ENCODE measurements around the gene NLRC5. TPM values are rescaled to one million over a fixed set of nuclear protein-coding genes. Genes with fewer than 3 reads are reported as not detected.

Gene NLRC5
- total RNA-seq, 1 experiment from 2014 or later, result 1.6 TPM

DNA sequence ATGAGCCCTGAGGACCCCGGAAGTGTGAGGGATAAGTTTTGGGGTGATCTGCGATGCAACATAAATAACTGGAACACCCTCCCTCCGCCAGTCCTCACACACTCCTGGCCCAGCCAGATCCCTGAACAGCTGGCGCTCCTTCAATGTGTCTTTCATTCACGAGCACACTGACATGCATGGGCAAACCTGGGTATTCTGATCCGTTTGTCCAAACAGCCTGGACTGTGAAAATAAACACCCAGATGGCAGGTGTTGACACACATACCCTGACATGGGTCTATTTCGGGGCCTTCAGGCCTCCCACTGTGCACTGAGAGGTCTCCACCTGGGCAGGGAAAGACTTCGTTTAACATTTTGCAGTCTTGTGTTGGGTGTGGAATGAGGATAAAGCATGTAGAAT is 100.0 kb downstream of the NLRC5 start:
- intact Hi-C loops (cut with micrococcal nuclease; ENCODE audit: unreplicated experiment), result no loop called here
- H3K27me3 ChIP-seq (replicated peaks; ENCODE audit: control insufficient read depth, insufficient read depth, low read length), result no peaks in the 10 kb centered on the region
- H3K36me3 ChIP-seq (ENCODE audit: control insufficient read depth, insufficient read depth, low read length), result no peaks in the 10 kb centered on the region
- Mint-ChIP-seq H3K27ac (ENCODE audit: unreplicated experiment) (no peak overlapping the region), H3K4me1 (ENCODE audit: low read depth, unreplicated experiment) (peaks cover 12% of the 10 kb centered on the region), H3K4me3 (ENCODE audit: unreplicated experiment) (no peak overlapping the region), H3K27me3 (ENCODE audit: insufficient read depth, unreplicated experiment) (no peaks in the 10 kb centered on the region), H3K9me3 (ENCODE audit: unreplicated experiment) (no peaks in the 10 kb centered on the region), H3K36me3 (ENCODE audit: insufficient read depth, unreplicated experiment) (peaks cover 5% of the 10 kb centered on the region)
- TF ChIP-seq, protein P1, sequence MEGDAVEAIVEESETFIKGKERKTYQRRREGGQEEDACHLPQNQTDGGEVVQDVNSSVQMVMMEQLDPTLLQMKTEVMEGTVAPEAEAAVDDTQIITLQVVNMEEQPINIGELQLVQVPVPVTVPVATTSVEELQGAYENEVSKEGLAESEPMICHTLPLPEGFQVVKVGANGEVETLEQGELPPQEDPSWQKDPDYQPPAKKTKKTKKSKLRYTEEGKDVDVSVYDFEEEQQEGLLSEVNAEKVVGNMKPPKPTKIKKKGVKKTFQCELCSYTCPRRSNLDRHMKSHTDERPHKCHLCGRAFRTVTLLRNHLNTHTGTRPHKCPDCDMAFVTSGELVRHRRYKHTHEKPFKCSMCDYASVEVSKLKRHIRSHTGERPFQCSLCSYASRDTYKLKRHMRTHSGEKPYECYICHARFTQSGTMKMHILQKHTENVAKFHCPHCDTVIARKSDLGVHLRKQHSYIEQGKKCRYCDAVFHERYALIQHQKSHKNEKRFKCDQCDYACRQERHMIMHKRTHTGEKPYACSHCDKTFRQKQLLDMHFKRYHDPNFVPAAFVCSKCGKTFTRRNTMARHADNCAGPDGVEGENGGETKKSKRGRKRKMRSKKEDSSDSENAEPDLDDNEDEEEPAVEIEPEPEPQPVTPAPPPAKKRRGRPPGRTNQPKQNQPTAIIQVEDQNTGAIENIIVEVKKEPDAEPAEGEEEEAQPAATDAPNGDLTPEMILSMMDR (IDR thresholded peaks at IDR 0.05; ENCODE audit: insufficient read depth in 1 of 2, low read depth in 1 of 2, low read length in 1 of 2, severe bottlenecking in 1 of 2, unreplicated experiment in 1 of 2), result no peak
- CTCF ChIA-PET, result no interaction called here
- no peak overlapping the region for H3K4me3 ChIP-seq (ENCODE audit: low read depth, low read length)
- POLR2A ChIA-PET, result no interaction called here
- peaks cover 14% of the 10 kb centered on the region for H3K4me1 ChIP-seq
- BruUV-seq (replicated peaks), result no TSS peak
- no peak for DNase-seq
- no peaks in the 10 kb centered on the region for H3K9me3 ChIP-seq

DNA sequence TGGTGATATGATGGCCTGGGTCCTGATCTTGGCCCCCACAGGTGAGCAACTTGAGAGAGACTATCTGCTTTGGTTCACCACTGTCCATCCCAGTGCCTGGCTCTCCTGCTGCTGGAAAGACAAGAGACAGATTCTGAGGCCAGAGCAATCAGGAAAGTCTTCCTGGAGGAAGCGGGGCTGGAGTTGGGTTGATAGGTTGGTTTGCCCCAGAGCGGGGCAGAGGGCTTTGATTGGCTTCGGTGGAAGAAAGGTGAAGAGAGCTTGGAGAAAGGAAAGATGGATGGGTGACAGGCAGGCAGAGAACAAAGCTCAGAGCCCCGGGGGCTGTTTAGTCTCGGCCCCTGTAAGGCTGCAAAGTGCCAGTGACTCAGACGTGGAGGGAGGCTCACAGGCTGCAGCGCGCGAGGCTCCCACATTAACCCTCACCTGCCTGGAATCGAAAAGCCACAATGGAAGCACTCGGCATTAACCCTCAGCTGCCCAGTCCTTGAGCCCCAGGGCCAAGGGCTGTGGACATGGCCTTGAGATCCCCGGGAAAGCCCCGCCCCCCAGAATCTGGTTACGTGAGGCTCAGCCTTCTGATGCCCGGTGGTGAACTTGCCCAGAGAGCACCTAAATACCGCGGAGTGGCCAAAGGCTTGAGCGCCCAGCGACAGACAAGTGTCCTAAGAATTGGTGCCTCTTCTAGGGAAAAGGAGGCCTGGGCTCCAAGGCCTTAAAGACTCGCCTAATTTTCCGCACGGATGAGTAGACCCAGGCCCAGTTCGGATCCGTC is 102.0 kb downstream of the NLRC5 start:
- no peaks in the 10 kb centered on the region for H3K9me3 Mint-ChIP-seq (ENCODE audit: unreplicated experiment)
- H3K4me3 ChIP-seq (ENCODE audit: low read depth, low read length), result peak overlapping the region; percentile 85
- no TSS peak for BruUV-seq (replicated peaks)
- peaks cover 5% of the 10 kb centered on the region for H3K36me3 Mint-ChIP-seq (ENCODE audit: insufficient read depth, unreplicated experiment)
- DNase-seq, result peak; percentile 74 to 83
- intact Hi-C loops (cut with micrococcal nuclease; ENCODE audit: unreplicated experiment), result loop anchor here (5.0 kb wide), 2 partner anchors 56 to 206 kb away; no protein-coding TSS in a partner anchor
- H3K27me3 Mint-ChIP-seq (ENCODE audit: insufficient read depth, unreplicated experiment), result no peaks in the 10 kb centered on the region
- ChIA-PET POLR2A (interaction anchor here (1.1 kb wide), 1 partner anchor 68 kb away, joined by 3 read pairs; no protein-coding TSS in a partner anchor), CTCF (interaction anchor here (0.6 to 3.1 kb wide), 7 partner anchors 8 to 298 kb away, joined by 3 to 19 read pairs (median 5); partner anchors contain the start of genes PSME3IP1 and RSPRY1)
- peak overlapping the region; percentile 59 for H3K27ac Mint-ChIP-seq (ENCODE audit: unreplicated experiment)
- H3K36me3 ChIP-seq (ENCODE audit: control insufficient read depth, insufficient read depth, low read length), result peaks cover 1% of the 10 kb centered on the region; the same call in 1 of the 2 replicates
- TF ChIP-seq, protein P1 (IDR thresholded peaks at IDR 0.05; ENCODE audit: insufficient read depth in 1 of 2, low read depth in 1 of 2, low read length in 1 of 2, severe bottlenecking in 1 of 2, unreplicated experiment in 1 of 2), result no peak
- no peaks in the 10 kb centered on the region for H3K9me3 ChIP-seq
- peak overlapping the region; percentile 71 for H3K4me3 Mint-ChIP-seq (ENCODE audit: unreplicated experiment)
- H3K4me1 Mint-ChIP-seq (ENCODE audit: low read depth, unreplicated experiment), result peaks cover 12% of the 10 kb centered on the region
- H3K4me1 ChIP-seq, result peaks cover 14% of the 10 kb centered on the region
- no peaks in the 10 kb centered on the region for H3K27me3 ChIP-seq (replicated peaks; ENCODE audit: control insufficient read depth, insufficient read depth, low read length)

DNA sequence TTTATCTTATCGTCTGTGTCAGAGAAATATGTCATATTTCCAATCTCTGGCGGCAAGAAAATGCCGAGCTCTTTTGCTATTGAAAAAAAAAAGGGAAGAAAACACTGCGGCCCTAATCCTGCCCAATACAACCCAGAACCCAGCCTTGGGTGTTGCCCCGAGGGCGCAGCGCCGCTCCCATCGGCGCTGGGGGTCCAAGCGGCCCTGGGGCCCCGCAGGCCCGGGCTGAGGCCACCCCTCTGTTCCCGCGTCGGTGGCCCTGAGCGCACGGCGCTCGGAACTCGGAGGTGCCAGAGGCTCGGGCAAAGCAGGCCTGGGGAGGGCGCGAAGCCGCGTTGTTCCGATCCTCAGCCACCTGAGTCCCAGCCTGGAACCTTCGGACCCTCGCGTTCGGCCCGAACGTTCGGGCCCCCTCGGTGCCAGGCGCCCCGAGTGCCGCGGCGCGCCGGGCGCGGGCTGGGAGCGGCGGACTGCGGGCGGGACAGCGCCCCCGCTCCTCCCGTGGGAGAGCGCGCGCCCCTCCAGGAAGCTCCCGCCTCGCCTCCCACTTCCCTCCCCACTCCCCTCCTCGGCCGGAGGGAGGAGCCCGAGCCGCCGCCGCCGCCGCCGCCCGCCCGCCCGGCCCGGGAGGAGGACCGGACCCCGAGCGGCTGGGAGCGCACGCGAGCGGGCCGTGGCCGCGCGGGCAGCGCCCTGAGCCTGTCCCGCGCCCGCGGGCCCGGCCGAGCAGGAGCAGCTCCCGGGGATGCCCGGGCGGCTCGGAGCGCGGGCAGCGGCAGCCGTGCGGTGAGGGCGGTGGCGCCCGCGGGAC is 102.8 kb downstream of the NLRC5 start, which contains the start of gene CPNE2:
CPNE2 (plus strand) TSS at position 609 of the 811 bp plus-strand sequence. CDS start 18,160 bp downstream, outside the sequence.
- no peaks in the 10 kb centered on the region for H3K27me3 Mint-ChIP-seq (ENCODE audit: insufficient read depth, unreplicated experiment)
- H3K36me3 Mint-ChIP-seq (ENCODE audit: insufficient read depth, unreplicated experiment), result peaks cover 5% of the 10 kb centered on the region
- peaks cover 14% of the 10 kb centered on the region for H3K4me1 ChIP-seq
- CTCF ChIA-PET, result interaction anchor here (0.5 to 3.1 kb wide), 20 partner anchors 9 to 305 kb away, joined by 3 to 19 read pairs (median 4); partner anchors contain the start of genes PSME3IP1 and RSPRY1
- BruUV-seq (replicated peaks), result TSS peak; percentile 53
- H3K4me3 Mint-ChIP-seq (ENCODE audit: unreplicated experiment), result peak within 1 kb of the TSS; percentile 77
- POLR2A ChIA-PET, result interaction anchor here (0.6 to 1.5 kb wide), 3 partner anchors 67 to 614 kb away, joined by 3 to 9 read pairs (median 3); partner anchors contain the start of genes PSME3IP1 and RSPRY1
- no peaks in the 10 kb centered on the region for H3K27me3 ChIP-seq (replicated peaks; ENCODE audit: control insufficient read depth, insufficient read depth, low read length)
- H3K36me3 ChIP-seq (ENCODE audit: control insufficient read depth, insufficient read depth, low read length), result peaks cover 1% of the 10 kb centered on the region; the same call in 1 of the 2 replicates
- no peaks in the 10 kb centered on the region for H3K9me3 ChIP-seq
- no peaks in the 10 kb centered on the region for H3K9me3 Mint-ChIP-seq (ENCODE audit: unreplicated experiment)
- peak within 1 kb of the TSS; percentile 59 for H3K27ac Mint-ChIP-seq (ENCODE audit: unreplicated experiment)
- intact Hi-C loops (cut with micrococcal nuclease; ENCODE audit: unreplicated experiment), result loop anchor here (2.0 to 5.0 kb wide), 3 partner anchors 55 to 205 kb away; no protein-coding TSS in a partner anchor
- H3K4me3 ChIP-seq (ENCODE audit: low read depth, low read length), result peak within 1 kb of the TSS; percentile 85
- DNase-seq, result peak; percentile 68 to 82
- peaks cover 12% of the 10 kb centered on the region for H3K4me1 Mint-ChIP-seq (ENCODE audit: low read depth, unreplicated experiment)
- TF ChIP-seq, protein P1 (IDR thresholded peaks at IDR 0.05; ENCODE audit: insufficient read depth in 1 of 2, low read depth in 1 of 2, low read length in 1 of 2, severe bottlenecking in 1 of 2, unreplicated experiment in 1 of 2), result peak in 1 of 2 experiments; percentile 7
